Epidermal melanocyte (primary cell): ENCODE measurements around the gene CHGA.

ENCODE experiments used
- DNase-seq: peaks from one replicate; pipeline ENCODE4 v3.0.0; 2011; ENCODE audit warnings: low spot score; ENCODE audit not compliant: insufficient read length

The CHGA gene

GRCh38 chr14:92929689-92930608, 7.0 kb downstream of the CHGA start:
- DNase-seq = no peak

- DNase-seq = no peak
These were observed 8.0 kb downstream of the CHGA start for GRCh38 chr14:92930737-92931602.

GRCh38 chr14:92931681-92932447, 8.9 kb downstream of the CHGA start:
- DNase-seq = no peak

- no peak for DNase-seq
These were observed 9.8 kb downstream of the CHGA start for GRCh38 chr14:92932448-92933395.

- no peak for DNase-seq
These were observed 10.5 kb downstream of the CHGA start for GRCh38 chr14:92933481-92933880.

GRCh38 chr14:92934196-92935085, 11.5 kb downstream of the CHGA start:
- DNase-seq = no peak

GRCh38 chr14:92935446-92935845, 12.5 kb downstream of the CHGA start:
- no peak for DNase-seq

- no peak for DNase-seq
These were observed 13.1 kb downstream of the CHGA start for GRCh38 chr14:92936085-92936484.

- DNase-seq = no peak
These were observed 14.3 kb downstream of the CHGA start for GRCh38 chr14:92937051-92937937.

GRCh38 chr14:92938235-92938875, 15.4 kb downstream of the CHGA start:
- no peak for DNase-seq

- DNase-seq = no peak
These were observed 16.1 kb downstream of the CHGA start for GRCh38 chr14:92938890-92939671.

- no peak for DNase-seq
These were observed 16.7 kb downstream of the CHGA start for GRCh38 chr14:92939699-92940098.

GRCh38 chr14:92940543-92940942, 17.6 kb downstream of the CHGA start:
- DNase-seq = no peak

- DNase-seq = no peak
These were observed 18.6 kb downstream of the CHGA start for GRCh38 chr14:92941531-92941930.

GRCh38 chr14:92942136-92942535, 19.2 kb downstream of the CHGA start:
- DNase-seq = no peak

- no peak for DNase-seq
These were observed 19.6 kb downstream of the CHGA start for GRCh38 chr14:92942576-92942975.
